ENCODE measurements around the gene PAPPA2. TPM values are rescaled to one million over a fixed set of nuclear protein-coding genes. Genes with fewer than 3 reads are reported as not detected.

Gene PAPPA2
- total RNA-seq, 1 experiment from 2014 or later = 0.81 TPM

DNA sequence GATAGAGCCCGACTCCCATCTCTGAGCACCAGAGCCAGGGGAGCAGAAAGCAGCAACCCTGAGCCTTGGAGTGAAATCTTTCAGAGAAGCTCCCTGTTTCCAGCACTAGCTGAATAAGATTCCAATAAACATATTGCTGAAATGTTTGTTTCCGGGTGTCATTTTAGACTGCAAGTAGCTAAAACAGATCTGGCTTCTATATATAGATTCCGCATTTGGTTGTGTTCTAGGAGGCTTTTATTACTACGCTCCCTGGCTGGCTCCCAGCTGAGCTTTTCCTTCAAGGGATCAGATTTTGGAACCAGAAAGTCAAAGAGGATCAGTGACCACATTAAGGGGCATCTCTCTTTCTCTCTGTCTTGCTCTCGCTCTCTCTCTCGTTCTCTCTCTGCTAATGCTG lies 88.2 kb downstream of the PAPPA2 start:
- Mint-ChIP-seq H3K27me3 (ENCODE audit: low read depth) (peaks cover 17% of the 10 kb centered on the region), H3K4me1 (peaks cover 42 to 43% of the 10 kb centered on the region in 2 experiments), H3K4me3 (no peak overlapping the region), H3K27ac (no peak overlapping the region), H3K36me3 (ENCODE audit: insufficient read depth in 1 of 3, low read depth in 3 of 3) (no peaks in the 10 kb centered on the region), H3K9me3 (no peaks in the 10 kb centered on the region)
- Histone ChIP-seq H3K4ac (ENCODE audit: low read depth, low read length) (no peak overlapping the region), H3K9me3 (ENCODE audit: control insufficient read depth, low read depth, low read length) (no peaks in the 10 kb centered on the region), H3K14ac (ENCODE audit: insufficient read depth, low read length) (no peak overlapping the region), H3K9ac (ENCODE audit: extremely low read depth, insufficient read length, low read length) (no peak overlapping the region), H2BK120ac (ENCODE audit: low read depth, low read length, poor library complexity, severe bottlenecking) (no peak overlapping the region), H4K5ac (ENCODE audit: insufficient read length, low read depth, low read length) (no peak overlapping the region), H3T11ph (ENCODE audit: low read length) (no peak overlapping the region), H3K79me2 (ENCODE audit: insufficient read depth, low read length) (no peaks in the 10 kb centered on the region), H2BK12ac (ENCODE audit: insufficient read length, low read depth, low read length) (no peak overlapping the region), H4K8ac (replicated peaks; ENCODE audit: insufficient read length, low read depth, low read length) (no peak overlapping the region), H2AFZ (ENCODE audit: low read length) (no peak overlapping the region), H2AK5ac (ENCODE audit: insufficient read length, low read length) (no peak overlapping the region), H3K56ac (ENCODE audit: insufficient read length, low read depth, low read length) (no peak overlapping the region), H4K91ac (ENCODE audit: insufficient read length, low read depth, low read length) (no peak overlapping the region), H3K4me2 (ENCODE audit: insufficient read depth, insufficient read length, low read length) (no peak overlapping the region), H3K27ac (ENCODE audit: insufficient read length, low read depth, low read length) (no peak overlapping the region), H3K4me1 (ENCODE audit: insufficient read depth, low read length) (peaks cover 8% of the 10 kb centered on the region; the same call in 1 of the 2 replicates), H3K79me1 (ENCODE audit: insufficient read depth, low read depth, low read length, poor library complexity, severe bottlenecking) (no peaks in the 10 kb centered on the region), H2BK20ac (ENCODE audit: low read depth, low read length, poor library complexity, severe bottlenecking) (no peak overlapping the region), H3K23me2 (ENCODE audit: insufficient read length, low read depth, low read length, poor library complexity, severe bottlenecking) (no peaks in the 10 kb centered on the region), H3K27me3 (ENCODE audit: insufficient read depth, low read length) (no peaks in the 10 kb centered on the region), H3K18ac (ENCODE audit: insufficient read length, low read depth, low read length) (no peak overlapping the region), H3K23ac (ENCODE audit: insufficient read length, low read depth, low read length) (no peak overlapping the region), H2BK5ac (ENCODE audit: insufficient read length, low read length) (no peak overlapping the region), H2BK15ac (ENCODE audit: low read depth, low read length) (no peak overlapping the region), H4K20me1 (ENCODE audit: control insufficient read depth, insufficient read depth, insufficient read length) (no peaks in the 10 kb centered on the region)
- TF ChIP-seq CTCF (conservative IDR thresholded peaks at IDR 0.05) = no peak
- no CpG with 5 or more reads among the region's 6 CpGs for WGBS (ENCODE audit: extremely low coverage, insufficient read length, low lambda C conversion rate)
- no peak for DNase-seq
